Measurements from ENCODE around the gene IL36A.
A peak's percentile ranks its signal among the peaks of the same experiment; 100 is the strongest.

The IL36A gene

GRCh38 chr2:113005030-113005509, at the start of gene IL36A:
Gene IL36A, plus strand, starts transcription at chr2:113005459. Its CDS starts 413 bp downstream, at chr2:113005872.
- DNase-seq (ENCODE audit: low read depth in 2 of 2, low spot score in 1 of 2) = no peak

GRCh38 chr2:112957511-112957910, 47.7 kb upstream of the IL36A start:
- no peak for DNase-seq (ENCODE audit: low read depth in 2 of 2, low spot score in 1 of 2)

DNA sequence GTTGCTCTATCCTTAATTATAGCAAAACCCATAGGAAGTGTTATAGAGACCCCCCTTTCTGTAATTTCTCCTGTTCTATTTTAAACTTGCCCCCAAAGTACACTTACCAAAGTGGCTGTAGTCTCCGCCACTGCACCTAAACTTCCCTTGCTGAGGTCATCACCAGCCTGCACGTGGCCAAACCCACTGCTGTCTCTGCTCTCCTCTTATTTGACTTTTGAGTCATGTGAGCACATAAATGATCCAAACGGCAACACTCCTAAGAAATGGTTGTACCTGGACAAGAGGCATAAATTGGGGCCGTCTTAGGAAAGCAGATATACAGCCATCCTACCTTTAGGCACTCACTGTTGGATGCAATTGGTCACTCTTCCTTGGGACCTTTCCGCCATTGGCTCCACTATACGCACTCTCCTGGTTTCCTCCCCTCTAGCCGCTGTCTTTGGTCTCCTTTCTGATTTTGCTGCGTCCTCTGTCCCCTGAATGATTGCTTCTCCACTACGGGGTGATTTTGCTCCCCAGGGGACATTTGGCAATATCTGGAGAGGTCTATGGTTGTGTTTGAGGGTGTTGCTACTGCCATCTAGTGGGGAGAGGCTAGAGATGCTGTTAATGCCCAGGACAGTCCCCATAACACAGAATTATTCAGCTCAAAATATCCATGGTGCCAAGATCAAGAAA, 46.7 kb upstream of the IL36A start:
- no peak for DNase-seq (ENCODE audit: low read depth in 2 of 2, low spot score in 1 of 2)

DNA sequence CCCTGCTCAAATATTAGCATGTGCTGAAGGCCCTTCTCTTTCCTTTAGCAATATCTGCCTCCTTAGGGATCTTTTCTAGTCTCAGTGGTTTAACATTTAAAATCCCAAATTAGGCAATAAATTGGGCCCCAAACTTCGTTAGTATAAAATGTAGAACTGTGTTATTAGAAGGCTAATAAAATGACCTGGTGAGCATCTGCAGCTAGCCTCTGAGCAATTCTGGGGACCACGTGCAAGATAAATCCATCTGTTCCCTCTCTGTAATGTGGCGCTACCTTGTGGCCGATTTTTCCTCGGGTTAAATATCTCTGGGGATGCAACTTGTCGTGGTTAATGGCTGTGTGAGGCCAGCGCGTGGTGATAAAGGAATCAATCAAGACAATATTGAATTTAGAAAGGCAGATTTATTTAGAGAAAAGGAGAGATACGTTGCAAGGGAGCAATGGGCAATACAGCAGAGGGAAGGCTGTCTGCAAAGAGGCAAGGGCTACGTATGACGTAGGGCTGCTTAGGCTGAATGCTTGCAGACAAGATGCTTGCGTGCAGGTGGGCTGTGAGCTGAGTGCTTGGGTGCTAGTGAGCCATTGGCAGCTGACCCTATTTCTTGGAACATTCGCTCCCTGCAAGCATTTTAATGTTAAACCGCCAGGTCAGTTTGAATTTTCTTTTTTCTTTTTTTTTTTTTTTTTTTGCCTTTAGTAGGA, 46.0 kb upstream of the IL36A start:
- no peak for DNase-seq (ENCODE audit: low read depth in 2 of 2, low spot score in 1 of 2)

DNA sequence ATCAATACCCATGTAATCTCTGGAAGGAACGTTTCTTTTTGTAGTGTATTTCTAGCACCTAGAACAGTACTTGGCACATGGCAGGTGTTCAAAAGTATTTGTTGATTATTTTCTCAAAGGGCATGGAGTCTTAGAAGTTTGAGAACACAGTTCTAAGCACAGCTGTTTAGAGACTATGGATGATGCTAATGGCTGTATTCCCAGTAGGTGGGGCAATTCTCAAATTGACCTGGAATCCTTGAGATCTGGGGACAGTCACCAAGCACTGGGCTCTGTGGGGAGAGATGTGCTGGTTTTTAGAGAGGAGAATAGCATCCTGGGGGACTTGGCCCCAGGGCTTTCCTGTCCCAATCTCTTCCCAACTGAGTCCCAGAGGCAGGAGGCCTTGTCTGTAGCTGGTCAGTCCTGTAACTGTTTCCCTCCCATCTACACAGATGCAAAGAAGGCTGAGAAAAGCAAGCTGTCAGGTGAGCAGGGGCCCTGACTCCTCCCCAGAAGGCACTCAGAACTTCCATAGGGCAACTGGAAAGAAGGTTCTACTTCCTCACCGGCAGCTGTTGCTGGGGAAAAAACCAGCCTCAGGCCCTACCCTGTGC, 44.9 kb upstream of the IL36A start:
- DNase-seq (ENCODE audit: low read depth in 2 of 2, low spot score in 1 of 2) = no peak

DNA sequence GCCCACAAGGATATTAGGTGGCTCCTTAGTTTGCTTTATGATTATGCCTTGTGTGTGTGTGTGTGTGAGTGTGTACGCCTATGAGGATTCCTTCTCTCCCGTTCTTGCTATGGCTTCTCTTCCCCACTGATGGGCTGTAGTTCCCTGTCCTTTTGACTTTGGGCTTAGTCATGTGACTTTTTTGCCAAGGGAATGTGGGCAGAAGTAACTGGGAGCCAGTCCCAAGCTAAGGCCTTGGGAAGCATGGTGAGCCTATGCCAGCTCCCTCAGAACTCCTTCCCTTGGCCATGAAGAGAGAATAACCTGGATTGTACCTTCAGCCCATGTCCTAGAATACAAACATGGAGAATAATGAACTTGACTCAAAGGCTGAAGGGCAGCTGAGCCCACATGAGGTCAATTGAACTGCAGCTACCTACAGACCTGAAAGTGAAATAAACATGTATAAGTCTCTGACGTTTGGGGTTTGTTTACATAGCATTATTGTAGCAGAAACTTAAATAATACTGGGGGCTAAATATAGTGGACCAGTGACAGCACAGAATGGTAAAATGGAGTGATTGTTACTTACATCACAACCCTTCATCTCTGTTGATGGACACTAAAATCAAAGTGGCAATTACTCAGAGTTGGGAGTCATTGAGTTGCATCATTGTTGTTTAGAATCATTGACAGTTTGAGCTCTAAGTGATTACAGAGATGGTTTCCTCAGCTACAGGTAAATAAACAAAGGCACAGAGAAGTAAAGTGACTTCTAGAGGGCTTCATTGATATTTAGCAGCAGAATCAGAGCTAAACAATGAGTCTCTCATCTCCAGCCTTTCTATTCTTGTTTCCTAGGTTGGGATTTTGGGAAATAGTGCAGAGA, 42.7 kb upstream of the IL36A start:
- no peak for DNase-seq (ENCODE audit: low read depth in 2 of 2, low spot score in 1 of 2)

- no peak for DNase-seq (ENCODE audit: low read depth in 2 of 2, low spot score in 1 of 2)
Measured at GRCh38 chr2:112967023-112967422, 38.2 kb upstream of the IL36A start.

DNA sequence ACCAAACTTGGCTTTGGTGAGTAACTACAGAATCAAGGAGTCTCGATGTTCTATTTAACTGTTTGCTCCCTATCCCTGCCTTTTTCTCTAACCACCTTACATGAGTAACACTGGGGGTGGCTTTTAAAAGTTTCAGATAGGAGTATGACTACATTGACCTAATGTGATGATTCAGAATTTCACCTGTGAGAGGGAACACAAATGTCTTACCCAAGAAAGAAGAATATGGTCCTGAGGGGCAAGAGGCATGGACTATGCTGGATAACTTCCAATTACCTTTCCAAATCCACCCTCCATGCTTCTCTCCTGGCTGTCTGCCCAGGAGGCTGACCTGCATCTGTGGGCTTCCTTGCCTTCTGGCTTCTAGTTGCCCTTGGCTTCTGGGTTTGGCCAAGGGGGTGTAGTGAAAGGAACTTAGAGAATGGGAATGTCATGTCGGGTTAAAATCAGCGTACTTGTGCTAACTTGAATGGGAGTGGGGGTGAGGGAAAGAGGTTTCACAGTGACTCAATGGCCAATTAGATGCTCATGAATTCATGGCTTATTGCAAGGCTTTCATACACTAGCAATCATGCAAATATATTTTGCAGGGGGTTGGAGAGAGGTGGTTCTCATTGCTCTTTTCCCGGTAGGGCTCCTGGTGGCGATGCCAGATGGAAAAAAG, 32.7 kb upstream of the IL36A start:
- DNase-seq (ENCODE audit: low read depth in 2 of 2, low spot score in 1 of 2) = no peak

DNA sequence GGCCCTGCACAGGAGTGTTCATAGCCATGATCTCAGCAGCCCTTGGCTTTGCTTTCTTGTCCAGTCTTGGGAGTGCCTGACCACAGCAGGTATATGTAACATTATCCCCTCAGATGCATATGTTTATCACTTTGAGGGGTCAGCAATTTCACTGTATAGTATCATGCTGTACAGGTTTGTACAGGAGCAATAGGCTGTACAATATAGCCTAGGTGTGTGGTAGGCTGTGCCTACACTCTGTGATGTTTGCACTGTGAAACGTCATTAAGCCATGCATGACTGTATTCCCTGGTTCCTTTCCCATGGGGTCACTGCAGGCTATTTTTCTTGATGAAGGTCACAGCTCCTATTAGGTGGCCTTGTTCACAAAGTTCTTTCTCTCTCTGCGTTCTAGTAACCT, 32.1 kb upstream of the IL36A start:
- no peak for DNase-seq (ENCODE audit: low read depth in 2 of 2, low spot score in 1 of 2)

GRCh38 chr2:112977559-112978056, 27.7 kb upstream of the IL36A start, which contains the start of gene IL36G:
Gene IL36G, plus strand, starts transcription at chr2:112978006. Its CDS starts 633 bp downstream, at chr2:112978639.
- no peak for DNase-seq (ENCODE audit: low read depth in 2 of 2, low spot score in 1 of 2)

DNA sequence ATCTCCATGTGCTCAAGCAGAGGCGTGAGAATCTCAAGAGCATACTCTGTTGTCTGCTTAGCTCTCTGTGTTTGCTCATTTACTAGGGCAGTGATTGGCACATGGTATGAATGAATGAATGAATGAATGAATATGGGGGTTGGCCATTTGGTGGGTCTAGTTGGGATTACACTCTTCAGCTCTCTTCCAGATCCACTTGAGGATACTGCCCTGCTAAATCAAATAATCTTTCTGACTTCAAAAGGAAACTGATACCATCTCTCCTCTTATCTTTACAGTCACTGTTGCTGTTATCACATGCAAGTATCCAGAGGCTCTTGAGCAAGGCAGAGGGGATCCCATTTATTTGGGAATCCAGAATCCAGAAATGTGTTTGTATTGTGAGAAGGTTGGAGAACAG, 25.5 kb upstream of the IL36A start:
- no peak for DNase-seq (ENCODE audit: low read depth in 2 of 2, low spot score in 1 of 2)

GRCh38 chr2:112980537-112980936, 24.7 kb upstream of the IL36A start:
- DNase-seq (ENCODE audit: low read depth in 2 of 2, low spot score in 1 of 2) = no peak

GRCh38 chr2:112985090-112985489, 20.2 kb upstream of the IL36A start:
- DNase-seq (ENCODE audit: low read depth in 2 of 2, low spot score in 1 of 2) = no peak

DNA sequence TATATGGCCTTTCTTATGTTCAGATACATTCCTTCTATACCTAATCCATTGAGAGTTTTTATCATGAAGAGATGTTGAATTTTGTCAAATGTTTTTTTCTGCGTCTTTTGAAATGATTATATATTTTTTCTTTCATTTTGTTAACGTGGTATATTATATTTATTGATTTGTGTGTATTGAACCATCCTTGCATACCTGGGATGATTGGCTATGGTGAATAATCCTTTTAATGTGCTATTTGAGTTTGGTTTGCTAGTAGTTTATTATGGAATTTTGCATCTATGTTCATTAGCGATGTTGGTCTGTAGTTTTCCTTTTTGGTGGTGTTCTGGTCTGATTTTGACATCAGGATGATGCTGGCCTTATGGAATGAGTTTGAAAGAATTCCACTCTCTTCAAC, 15.6 kb upstream of the IL36A start:
- DNase-seq (ENCODE audit: low read depth in 2 of 2, low spot score in 1 of 2) = no peak

DNA sequence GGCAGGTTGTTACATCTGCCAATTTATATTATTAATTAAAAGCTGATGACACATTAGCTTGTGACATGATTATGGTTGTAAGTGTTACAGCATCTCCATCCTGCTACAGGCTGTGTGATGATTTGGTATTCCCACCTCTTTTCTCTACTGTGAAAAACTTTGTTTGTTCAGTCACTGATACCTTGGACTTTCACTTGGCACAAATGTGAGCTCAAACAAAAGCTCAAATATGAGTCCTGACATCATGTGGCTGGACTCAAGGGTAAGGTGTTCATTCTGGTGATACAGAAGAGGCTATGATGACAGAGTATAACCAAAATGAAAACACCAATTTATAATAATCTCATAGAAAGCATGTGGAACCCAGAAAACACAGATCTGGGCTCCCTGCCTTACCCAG, 11.4 kb upstream of the IL36A start:
- DNase-seq (ENCODE audit: low read depth in 2 of 2, low spot score in 1 of 2) = no peak

- no peak for DNase-seq (ENCODE audit: low read depth in 2 of 2, low spot score in 1 of 2)
Measured at GRCh38 chr2:112994648-112995047, 10.6 kb upstream of the IL36A start.

- no peak for DNase-seq (ENCODE audit: low read depth in 2 of 2, low spot score in 1 of 2)
Measured at GRCh38 chr2:112995346-112995920, 9.8 kb upstream of the IL36A start.

DNA sequence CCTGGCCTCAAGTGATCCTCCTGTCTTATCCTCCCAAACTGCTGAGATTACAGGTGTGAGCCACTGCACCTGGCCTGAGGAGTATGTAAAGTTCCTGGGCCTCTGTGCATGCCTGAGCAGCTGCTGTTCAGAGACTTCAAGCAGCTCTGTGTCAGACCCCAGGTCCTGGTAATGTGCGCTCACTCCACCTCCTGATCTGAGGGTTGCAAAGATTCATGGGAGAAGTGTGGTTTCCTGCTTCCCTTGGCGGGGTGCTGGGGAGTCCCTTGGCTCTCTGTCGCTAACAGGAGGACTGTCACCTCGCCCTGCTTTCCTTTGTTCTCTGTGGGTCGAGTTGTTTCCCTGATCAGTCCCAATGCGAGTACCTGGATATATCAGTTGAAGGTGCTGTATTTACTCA, 8.6 kb upstream of the IL36A start:
- DNase-seq (ENCODE audit: low read depth in 2 of 2, low spot score in 1 of 2) = peak; percentile 11

DNA sequence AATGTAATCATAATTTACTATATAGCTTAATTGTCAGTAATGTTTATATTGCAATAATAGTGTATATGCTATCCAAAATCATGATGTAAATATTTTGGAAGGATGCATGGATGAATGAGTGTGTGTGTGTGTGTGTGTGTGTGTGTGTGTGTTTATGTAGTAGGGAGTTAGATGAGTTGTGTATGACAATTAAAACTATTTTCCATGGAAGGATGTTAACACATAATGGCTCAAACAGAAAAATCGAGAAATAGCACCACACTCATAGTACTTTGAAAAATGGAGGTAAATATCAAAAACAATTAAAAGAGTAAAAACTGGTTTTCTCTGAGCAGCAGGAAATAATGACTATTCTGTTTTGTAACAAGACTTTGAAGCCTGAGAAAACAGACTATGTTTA, 8.1 kb upstream of the IL36A start:
- DNase-seq (ENCODE audit: low read depth in 2 of 2, low spot score in 1 of 2) = no peak

GRCh38 chr2:113000436-113000835, 4.8 kb upstream of the IL36A start:
- no peak for DNase-seq (ENCODE audit: low read depth in 2 of 2, low spot score in 1 of 2)

All from stimulated activated CD8-positive, alpha-beta memory T cell treated with anti-CD3 and anti-CD28 coated beads, Interleukin-4, amount 100 ng/mL, for 4 hours (primary cell).